Stimulated activated CD8-positive, alpha-beta memory T cell treated with anti-CD3 and anti-CD28 coated beads, Interleukin-12 subunit alpha, Interleukin-12 subunit beta, amount 100 ng/mL, for 24 hours (primary cell): Measurements from ENCODE around the gene ERFL.
"Not testable (repeated sequence)": the region's sequence is repeated elsewhere in the genome, so short reads cannot be mapped to it uniquely, and the experiment has no call there.

ENCODE experiments used
- DNase-seq: peaks from one replicate; pipeline ENCODE4 v3.0.0-alpha.2; 2020; ENCODE audit errors: extremely low read depth

Gene ERFL

DNA sequence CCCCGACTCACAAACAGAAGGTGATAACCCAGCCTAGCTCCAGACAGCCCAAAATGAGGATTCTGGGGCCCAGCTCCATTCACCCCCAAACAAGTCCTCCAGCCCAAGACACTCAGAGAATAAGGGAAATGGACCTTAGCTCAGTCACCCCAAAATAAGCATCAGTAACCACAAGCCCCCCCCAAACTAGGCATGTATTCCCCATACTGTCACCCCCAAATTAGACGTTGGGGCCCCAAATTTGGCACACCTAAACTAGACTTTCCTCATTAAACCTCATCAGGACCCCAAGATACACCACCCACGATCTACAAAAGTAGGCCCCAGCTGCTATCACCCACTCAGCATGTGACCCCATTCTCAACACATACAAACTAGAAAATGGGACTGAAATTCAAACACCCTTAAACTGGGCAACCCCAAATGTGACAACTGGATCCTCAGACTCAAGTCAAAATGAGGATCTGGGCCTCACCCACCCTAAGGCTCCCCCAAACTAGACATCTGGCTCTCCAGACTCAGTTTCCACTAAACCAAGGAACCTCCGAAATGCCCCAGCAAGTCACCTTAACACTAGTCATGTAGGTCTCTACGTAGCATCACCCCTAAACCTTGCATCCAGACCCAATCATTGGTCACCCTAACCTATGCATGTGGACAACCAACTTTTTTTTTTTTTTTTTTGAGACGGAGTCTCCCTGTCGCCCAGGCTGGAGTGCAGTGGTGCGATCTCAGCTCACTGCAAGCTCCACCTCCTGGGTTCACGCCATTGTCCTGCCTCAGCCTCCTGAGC is 13.4 kb upstream of the ERFL start:
- no peak for DNase-seq

DNA sequence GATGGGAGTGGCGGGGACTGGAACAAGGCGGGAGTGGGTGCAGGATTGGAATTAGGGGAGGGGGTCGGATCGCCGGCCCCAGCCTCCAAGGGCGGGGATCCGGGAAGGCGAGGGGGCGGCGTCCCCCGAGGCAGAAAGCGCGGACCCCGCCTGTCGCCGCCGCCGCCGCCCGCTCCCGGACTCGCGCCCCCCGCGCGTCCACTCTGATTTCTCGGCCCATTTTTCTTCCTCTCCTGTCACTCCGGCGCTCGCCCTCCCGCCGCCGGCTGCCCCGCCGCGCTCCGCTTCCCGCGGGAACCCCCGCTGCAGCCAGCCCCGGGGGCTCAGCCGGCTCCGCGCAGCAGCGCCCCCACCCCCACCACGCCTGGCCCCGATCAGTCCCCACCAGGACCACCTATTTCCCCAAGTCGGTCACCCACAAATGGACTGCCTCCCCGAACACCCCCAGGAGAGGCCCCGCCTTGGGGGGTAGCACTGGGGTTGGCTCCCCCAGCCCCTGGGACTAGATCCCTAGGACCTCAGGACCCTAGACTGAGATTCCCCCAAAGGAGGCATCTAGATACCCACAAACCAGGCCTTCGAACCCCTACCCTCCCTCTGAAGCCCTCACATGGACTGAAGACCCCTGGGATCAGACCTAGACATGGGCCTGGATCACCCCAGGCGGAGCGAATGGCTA is 12.6 kb upstream of the ERFL start:
- DNase-seq: no peak

DNA sequence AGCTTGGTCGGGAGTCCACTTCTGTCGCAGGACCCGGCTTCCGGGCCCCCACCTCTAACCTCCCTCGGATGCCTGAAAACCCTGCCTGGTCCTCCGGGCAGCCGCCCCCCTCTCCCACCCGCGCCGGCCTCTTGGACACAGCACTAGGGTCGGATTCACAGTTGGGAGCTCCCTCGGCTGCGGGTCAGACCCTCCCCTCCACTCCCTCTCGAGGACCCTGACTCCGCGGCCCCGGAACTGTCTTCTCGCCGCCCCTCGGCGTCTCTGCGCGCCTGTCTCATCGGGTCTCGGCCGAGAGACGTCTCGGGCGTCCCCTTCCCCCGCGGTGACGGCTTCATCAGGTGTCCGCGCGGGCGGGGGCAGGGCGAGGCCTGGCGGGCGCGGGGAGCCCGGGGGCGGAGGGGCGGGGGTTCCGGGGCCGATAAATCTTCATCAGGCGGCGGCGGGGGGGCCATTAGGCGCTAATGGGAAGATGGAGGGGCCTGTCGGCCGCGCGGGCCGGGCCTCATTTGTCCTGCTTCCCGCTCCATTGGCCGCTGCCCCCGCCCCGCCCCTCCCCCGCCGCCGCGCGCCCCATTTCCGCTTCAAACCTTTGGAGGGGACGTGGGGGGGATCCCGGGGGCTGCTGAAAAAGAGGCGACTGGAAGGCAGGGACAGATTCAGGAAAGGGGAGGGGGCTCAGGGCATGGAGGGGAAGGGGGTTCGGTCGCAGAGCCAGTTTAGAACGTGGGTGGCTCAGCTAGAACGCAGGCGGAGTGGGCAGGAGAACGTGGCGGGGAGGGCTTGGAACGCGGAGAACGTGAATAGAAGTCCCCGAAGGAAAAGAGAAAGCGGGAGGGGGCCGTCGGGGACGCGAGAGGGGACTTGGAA is 11.8 kb upstream of the ERFL start:
- no peak for DNase-seq

DNA sequence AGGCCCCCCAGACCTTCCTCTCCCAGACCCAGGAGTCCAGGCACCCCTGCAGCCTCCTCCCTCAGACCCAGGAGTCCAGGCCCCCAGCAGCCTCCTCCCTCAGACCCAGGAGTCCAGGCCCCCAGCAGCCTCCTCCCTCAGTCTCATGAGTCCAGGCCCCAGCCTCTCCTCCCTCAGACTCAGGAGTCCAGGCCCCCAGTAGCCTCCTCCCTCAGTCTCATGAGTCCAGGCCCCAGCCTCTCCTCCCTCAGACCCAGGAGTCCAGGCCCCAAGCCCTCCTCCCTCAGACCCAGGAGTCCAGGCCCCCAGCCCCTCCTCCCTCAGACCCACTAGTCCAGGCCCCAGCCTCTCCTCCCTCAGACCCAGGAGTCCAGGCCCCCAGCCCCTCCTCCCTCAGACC is 11.0 kb upstream of the ERFL start:
- not testable (repeated sequence) for DNase-seq

DNA sequence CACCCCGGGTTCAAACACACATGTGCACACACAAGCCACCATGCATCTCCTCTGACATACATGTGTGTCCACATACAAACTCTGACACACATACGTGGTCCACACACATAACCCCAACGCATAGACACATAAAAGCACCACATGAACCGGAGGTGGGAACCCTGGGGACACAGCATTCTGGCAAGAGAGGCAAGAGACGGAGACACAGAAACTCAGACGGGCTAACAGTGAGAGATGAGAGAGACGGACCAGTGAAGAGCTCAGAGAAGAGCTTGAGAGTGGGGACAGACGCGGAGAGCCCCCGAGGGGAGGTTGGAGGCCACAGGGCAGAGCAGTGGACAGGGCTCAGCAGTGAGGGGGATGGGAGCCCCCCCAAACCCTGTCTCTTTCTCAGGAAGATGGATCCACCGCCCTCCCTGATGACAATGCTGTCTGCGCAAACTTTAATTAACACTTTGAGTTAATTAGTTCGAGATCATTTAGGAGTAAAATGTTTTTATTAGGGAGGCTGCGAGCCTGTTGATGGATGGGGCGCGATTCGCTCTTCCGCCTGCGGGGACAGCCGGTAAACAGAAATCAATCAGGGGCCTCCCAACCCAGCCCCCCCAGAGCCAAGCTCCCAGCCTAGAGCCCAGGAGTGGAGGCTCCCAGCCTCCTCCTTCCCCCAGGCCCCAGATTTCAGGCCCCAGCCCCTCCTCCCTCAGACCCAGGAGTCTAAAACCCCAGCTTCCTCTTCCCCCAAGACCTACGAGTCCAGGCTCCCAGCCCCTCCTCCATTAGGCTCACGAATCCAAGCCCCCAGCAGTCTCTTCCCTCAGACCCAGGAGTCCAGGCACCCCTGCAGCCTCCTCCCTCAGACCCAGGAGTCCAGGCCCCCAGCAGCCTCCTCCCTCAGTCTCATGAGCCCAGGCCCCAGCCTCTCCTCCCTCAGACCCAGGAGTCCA is 9.5 kb upstream of the ERFL start:
- DNase-seq: no peak

DNA sequence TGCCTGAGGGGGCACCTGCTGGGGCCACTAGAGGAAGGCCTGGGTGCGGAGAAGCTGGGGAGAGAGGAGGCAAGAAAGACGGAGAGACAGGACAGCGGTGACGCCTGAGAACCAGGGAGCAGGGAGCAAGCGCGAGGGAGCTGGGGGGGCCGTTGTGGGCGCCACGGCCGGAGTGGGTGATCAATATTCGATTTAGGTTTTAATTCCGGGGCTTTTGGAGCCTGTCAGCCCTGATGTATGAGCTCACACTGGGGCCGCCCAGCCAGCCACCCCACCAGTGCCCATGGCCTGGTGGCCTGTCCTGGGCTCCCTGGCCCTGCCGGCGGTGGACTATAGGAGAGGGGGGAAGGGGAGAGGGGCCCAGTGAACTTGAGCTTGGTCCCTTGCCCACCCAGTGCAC is 8.7 kb upstream of the ERFL start:
- DNase-seq: no peak

GRCh38 chr19:41936416-41936850 is 8.2 kb upstream of the ERFL start:
- DNase-seq: no peak

DNA sequence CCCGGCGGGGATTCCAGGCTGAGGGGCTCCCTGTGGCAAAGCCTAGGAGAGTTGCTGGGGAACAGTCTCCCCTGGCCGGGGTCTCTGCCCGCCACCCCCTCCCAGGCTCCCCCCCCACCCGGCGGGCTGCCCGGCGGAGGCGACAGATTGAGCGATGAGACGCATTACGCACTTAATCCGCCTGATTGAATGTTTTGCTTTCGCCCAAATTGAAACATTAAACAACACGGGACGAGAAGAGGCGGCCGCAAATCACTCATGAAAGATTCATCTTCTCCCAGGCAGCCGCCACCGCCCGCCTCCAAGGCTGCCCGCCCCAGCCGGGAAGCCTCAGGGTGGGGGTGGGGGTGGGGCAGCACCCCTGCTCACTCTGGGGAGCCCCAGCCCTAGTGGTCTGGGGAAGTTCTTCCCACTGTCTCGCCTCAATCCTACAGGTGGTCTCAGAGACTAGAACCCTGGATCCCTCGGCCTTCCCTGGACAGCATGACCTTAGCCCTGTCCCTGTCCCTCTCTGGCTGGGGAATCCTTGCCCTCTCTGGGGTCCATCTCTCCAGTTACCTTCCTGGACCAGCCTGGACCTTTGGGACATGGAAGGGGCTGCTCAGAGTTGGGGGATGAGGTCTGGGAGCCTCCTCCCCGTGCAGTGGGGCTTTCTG is 7.6 kb upstream of the ERFL start:
- no peak for DNase-seq

DNA sequence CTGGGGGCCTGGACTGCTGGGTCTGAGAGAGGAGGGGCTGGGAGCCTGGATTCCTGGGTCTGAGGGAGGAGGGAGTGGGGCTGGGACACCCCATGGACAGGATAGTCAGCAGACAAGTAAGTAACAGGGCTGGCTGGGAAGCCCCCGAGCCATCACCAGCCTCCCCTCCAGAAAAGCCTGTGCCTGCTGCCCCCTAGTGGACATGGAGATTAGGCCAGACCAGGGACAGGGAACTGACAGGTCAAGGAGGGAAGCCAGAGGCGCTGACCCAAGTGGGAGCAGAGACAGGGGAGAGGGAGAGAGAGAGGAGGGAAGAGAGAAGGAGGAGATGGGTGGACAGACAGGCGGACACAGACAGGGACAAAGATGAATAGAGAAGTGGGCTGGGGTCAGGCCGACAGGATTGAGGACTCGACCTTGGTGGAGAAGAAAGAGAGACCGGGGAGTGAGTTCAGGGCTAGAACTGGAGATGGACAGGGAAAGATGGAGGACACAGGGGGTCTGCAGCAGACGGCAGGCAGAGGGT is 6.7 kb upstream of the ERFL start:
- no peak for DNase-seq

- no peak for DNase-seq
Measured at GRCh38 chr19:41933693-41934426, 5.6 kb upstream of the ERFL start.

GRCh38 chr19:41932720-41933332 is 4.6 kb upstream of the ERFL start:
- no peak for DNase-seq

GRCh38 chr19:41932259-41932719 is 4.0 kb upstream of the ERFL start:
- no peak for DNase-seq

DNA sequence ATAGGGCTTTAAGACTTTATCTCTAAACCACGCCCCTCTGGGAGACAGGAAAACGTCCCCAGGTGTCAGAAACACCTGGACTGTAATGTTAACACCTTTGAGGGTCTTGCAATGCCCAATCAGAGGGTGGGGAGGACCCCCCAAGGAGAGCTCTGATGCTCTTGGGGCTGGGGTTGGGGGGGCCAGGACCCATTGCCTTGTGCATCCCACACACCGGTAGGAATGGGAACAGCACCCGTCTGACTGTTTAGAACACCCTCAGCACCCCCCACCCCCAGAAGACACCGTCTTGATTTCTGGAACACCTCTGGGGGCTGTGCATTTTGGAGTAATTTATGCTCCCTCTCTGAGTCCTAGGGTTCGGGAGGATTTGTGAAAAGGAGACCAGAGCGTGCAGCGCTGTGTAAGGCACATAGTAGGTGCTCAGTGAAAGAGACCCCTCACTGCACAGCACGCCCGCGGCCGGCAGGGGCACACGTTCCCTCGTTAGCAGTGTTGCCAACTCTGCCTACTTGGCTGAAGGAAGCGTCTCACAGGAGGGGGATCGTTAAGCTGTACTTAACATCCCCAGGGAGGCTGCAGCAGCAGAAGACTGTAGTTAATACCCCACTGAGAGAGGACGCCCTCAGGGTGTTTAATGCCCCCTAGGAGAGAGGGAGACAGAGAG is 2.8 kb upstream of the ERFL start:
- DNase-seq: no peak

- DNase-seq: no peak
Measured at GRCh38 chr19:41930322-41930722, 2.1 kb upstream of the ERFL start.

GRCh38 chr19:41929536-41930071 is 1.4 kb upstream of the ERFL start:
- no peak for DNase-seq

DNA sequence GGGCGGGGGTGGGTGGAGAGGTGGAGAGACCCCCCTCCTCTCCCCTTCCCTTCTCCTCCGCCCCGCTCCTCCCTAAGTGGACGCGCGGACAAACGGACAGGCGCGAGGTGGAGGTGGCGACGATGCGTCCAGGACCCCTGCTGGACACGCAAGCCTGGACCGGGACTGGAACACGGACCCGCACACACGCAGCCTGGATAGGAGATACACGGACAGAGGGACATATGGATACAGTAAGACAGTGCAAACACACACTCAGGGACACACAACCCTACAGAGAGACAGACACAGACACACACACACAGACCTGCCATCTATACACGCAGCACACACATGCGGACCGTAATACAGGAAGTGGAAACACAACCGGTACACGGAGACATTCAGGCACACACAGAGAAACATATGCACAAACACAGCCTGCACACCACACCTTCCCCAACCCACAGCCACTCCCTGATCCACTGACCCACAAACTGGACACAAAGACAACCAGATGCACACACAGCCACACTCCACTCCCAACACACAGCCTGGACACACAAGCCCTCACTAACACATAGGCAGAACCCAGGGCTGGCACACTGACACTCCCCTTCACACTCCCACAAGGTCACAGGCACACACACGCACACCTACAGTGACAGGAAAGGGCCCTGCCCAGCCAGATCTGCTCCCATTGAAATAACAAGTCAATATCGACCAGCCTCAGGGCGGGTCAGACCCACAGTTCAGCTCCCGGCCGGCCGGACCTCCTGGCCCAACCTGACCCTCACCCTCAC is 696 bp upstream of the ERFL start:
- no peak for DNase-seq

- no peak for DNase-seq
Measured at GRCh38 chr19:41927497-41928192, 604 bp downstream of the ERFL start.
